Measurements from ENCODE around the gene CPM. TPM values are rescaled to one million over a fixed set of nuclear protein-coding genes. Genes with fewer than 3 reads are reported as not detected.
A peak's percentile ranks its signal among the peaks of the same experiment; 100 is the strongest.
"Not testable (repeated sequence)": the region's sequence is repeated elsewhere in the genome, so short reads cannot be mapped to it uniquely, and the experiment has no call there.

The CPM gene
- total and polyA plus RNA-seq, 5 experiments from 2014 or later = 0.47 to 0.81 (median 0.81) TPM; not detected in 2

GRCh38 chr12:68850390-68850789 is 82.6 kb downstream of the CPM start:
- H3K36me3 Mint-ChIP-seq = no peaks in the 10 kb centered on the region
- H3K4me3 Mint-ChIP-seq = no peak overlapping the region
- H3K27ac Mint-ChIP-seq = no peak overlapping the region
- H3K9me3 Mint-ChIP-seq = no peaks in the 10 kb centered on the region
- no peak for ATAC-seq
- no peak for DNase-seq
- no peaks in the 10 kb centered on the region for H3K27me3 Mint-ChIP-seq
- peaks cover 0 to 1% (median 0%) of the 10 kb centered on the region in 4 donors for H3K4me1 Mint-ChIP-seq
- POLR2A ChIA-PET = no interaction called here

DNA sequence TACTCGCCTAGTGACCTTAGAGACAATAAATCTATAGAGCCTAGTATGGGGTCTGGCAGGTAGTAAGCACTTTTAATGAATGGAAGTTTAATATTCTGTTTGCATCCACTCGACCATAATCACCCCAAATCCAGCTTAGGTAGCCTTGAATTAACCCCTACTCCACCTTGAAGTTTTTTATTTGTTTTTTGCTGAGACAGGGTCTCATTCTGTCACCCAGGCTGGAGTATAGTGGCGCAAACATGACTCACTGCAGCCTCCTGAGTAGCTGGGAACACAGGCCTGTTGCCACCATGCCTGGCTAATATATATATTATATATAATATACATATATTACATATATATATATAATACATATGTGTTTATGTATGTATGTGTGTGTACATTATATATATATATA is 86.2 kb downstream of the CPM start:
- ATAC-seq = no peak
- POLR2A ChIA-PET = no interaction called here
- no peak overlapping the region for H3K4me3 Mint-ChIP-seq

DNA sequence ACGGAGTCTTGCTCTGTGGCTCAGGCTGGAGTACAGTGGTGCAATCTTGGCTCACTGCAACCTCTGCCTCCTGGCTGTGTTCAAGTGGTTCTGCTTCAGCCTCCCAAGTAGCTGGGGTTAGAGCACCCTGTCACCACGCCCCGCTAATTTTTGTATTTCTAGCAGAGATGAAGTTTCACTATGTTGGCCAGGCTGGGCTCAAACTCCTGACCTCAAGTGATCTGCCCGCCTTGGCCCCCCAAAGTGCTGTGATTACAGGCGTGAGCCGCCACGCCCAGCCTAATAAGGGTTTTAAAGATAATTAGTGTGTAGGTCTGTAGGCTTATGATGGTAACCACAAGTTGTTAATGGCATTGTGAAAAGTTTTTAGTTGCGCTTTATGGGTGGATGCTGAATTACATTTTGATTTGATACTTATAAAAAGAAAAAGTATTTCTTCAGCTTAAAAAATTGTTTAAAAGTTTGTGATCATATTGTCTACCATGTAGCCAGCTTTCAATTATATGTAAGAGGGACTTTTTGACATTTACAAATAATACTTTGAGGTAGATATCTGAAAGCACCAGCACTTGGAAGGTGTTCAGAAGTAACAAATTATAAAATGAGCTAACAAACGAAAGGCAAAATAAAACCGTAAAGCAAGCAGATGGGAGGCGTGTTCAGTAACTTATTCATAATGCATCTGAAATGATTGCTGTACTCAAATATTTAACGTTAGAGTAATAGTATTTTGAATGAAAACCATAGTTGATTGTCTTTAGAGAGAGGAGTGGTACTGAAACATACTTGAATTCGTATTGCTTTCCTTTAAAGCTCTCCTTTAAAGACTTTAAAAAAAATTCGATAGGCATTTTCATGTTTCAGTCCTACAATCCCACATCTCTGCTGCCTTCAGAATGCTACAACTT is 87.9 kb downstream of the CPM start:
- POLR2A ChIA-PET = no interaction called here
- H3K27me3 Mint-ChIP-seq = no peaks in the 10 kb centered on the region
- no peaks in the 10 kb centered on the region for H3K9me3 Mint-ChIP-seq
- ATAC-seq (no peak), DNase-seq (no peak)
- H3K4me1 Mint-ChIP-seq = peaks cover 0 to 6% (median 4%) of the 10 kb centered on the region in 4 donors
- H3K4me3 Mint-ChIP-seq = no peak overlapping the region
- peak overlapping the region in 6 of 10 donors; percentile 9 to 75 (median 36) for H3K27ac Mint-ChIP-seq
- peaks cover 0 to 35% (median 2%) of the 10 kb centered on the region in 3 donors for H3K36me3 Mint-ChIP-seq

More for the DNA sequence above, 86.2 kb downstream of the CPM start:
- no peaks in the 10 kb centered on the region for H3K27me3 Mint-ChIP-seq
- H3K4me1 Mint-ChIP-seq = peaks cover 0 to 6% (median 3%) of the 10 kb centered on the region in 4 donors
- no peak for DNase-seq
- no peaks in the 10 kb centered on the region for H3K9me3 Mint-ChIP-seq
- H3K36me3 Mint-ChIP-seq = peaks cover 0 to 18% (median under 1%) of the 10 kb centered on the region in 3 donors
- H3K27ac Mint-ChIP-seq = peak overlapping the region in 2 of 10 donors; percentile 61 to 66

- POLR2A ChIA-PET = no interaction called here
- H3K4me1 Mint-ChIP-seq = peaks cover 0 to 6% (median 4%) of the 10 kb centered on the region in 4 donors
These were observed 88.6 kb downstream of the CPM start for GRCh38 chr12:68844318-68844745.

DNA sequence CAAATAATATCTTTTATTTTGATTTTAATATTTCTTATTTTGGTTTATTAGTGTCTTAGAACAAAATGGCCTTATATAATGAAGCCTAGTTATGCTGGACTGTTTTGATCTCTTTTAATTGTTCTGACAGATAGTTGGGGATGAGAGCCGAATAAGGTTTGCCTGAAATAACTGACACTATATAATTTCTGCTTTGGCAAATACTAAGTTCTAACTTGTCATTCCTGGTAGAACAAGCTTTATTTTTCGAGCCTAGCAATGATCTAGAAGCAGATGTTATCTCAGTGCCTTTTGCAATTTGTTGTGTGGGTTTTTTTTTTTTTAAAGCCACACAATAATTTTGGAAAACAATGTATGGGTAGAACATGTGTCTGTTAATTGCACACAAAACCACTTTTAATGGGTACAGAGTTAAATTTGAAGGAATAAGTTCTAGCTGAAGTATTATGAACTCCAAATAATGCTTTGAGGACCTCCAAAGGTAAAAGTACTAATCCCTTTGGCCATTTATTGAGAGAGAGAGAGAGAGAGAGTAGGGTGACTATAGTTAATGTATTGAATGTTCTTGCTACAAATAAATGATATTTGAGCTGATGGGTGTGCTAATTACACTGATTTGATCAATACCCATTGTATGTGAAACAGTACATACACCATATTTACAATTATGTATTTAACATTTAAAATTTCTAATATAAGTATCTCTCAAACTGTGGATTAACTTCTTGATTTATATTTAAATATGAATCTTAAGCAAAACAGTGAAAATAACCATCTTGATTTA is 90.0 kb downstream of the CPM start:
- H3K36me3 Mint-ChIP-seq = peaks cover 5 to 52% (median 12%) of the 10 kb centered on the region in 3 donors
- H3K9me3 Mint-ChIP-seq = no peaks in the 10 kb centered on the region
- no peak overlapping the region for H3K4me3 Mint-ChIP-seq
- H3K4me1 Mint-ChIP-seq = peaks cover 0 to 12% (median 8%) of the 10 kb centered on the region in 4 donors
- POLR2A ChIA-PET = interaction anchor here (0.7 kb wide), 1 partner anchor 12 kb away, joined by 4 read pairs; no protein-coding TSS in a partner anchor
- no peak for DNase-seq
- peak overlapping the region in 4 of 10 donors; percentile 15 to 68 (median 35) for H3K27ac Mint-ChIP-seq
- no peak for ATAC-seq
- H3K27me3 Mint-ChIP-seq = no peaks in the 10 kb centered on the region

More at GRCh38 chr12:68844318-68844745, 88.6 kb downstream of the CPM start:
- Mint-ChIP-seq H3K27ac (peak overlapping the region in 2 of 10 donors; percentile 20 to 80), H3K36me3 (peaks cover 1 to 42% (median 6%) of the 10 kb centered on the region in 3 donors), H3K27me3 (no peaks in the 10 kb centered on the region), H3K9me3 (no peaks in the 10 kb centered on the region), H3K4me3 (no peak overlapping the region)
- ATAC-seq (no peak), DNase-seq (no peak)

DNA sequence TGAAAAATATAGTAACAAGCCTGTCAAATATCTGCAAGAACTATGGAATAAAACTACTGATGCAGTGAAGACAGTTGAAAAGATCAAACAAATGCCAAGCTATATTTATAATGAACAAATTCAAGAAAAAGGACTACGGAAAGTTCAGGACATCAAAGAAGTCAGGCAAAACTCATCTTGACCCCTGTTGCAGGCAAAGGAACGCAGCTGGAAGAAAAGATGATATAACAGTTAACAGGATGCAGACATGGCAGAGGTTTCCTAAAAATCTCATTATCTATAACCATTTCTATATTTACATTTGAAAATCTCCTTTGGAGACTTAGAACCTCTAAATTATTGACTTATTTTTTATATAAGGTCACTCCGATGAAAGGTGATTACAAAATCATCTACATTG is 90.8 kb downstream of the CPM start:
- no peak overlapping the region for H3K4me3 Mint-ChIP-seq
- POLR2A ChIA-PET = interaction anchor here (0.6 kb wide), 1 partner anchor 30 kb away, joined by 3 read pairs; no protein-coding TSS in a partner anchor
- peaks cover 5 to 59% (median 13%) of the 10 kb centered on the region in 3 donors for H3K36me3 Mint-ChIP-seq
- peak overlapping the region in 2 of 10 donors; percentile 51 to 57 for H3K27ac Mint-ChIP-seq
- no peaks in the 10 kb centered on the region for H3K27me3 Mint-ChIP-seq
- peaks cover 0 to 13% (median 9%) of the 10 kb centered on the region in 4 donors for H3K4me1 Mint-ChIP-seq
- ATAC-seq = no peak
- no peaks in the 10 kb centered on the region for H3K9me3 Mint-ChIP-seq
- DNase-seq = no peak

- POLR2A ChIA-PET = interaction anchor here (0.6 kb wide), 1 partner anchor 30 kb away, joined by 3 read pairs; no protein-coding TSS in a partner anchor
- Mint-ChIP-seq H3K36me3 (peaks cover 5 to 63% (median 15%) of the 10 kb centered on the region in 3 donors), H3K4me3 (no peak overlapping the region), H3K9me3 (no peaks in the 10 kb centered on the region), H3K27ac (peak overlapping the region in 1 of 10 donors; percentile 51), H3K4me1 (peaks cover 0 to 13% (median 9%) of the 10 kb centered on the region in 4 donors), H3K27me3 (no peaks in the 10 kb centered on the region)
- DNase-seq = no peak
- no peak for ATAC-seq
These were observed 91.3 kb downstream of the CPM start for GRCh38 chr12:68841717-68842116.

DNA sequence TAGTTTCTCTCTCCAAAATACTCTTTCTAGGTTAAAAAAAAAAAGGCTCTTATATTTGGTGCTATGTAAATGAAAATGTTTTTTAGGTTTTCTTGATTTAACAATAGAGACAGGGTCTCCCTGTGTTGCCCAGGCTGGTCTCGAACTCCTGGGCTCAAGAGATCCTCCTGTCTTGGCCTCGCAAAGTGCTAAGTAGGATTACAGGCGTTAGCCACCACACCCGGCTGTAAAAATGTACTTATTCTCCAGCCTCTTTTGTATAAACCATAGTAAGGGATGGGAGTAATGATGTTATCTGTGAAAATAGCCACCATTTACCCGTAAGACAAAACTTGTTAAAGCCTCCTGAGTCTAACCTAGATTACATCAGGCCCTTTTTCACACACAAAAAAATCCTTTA is 91.8 kb downstream of the CPM start:
- Mint-ChIP-seq H3K27ac (peak overlapping the region in 3 of 10 donors; percentile 14 to 76 (median 40)), H3K36me3 (peaks cover 5 to 68% (median 15%) of the 10 kb centered on the region in 3 donors), H3K4me1 (peaks cover 0 to 13% (median 10%) of the 10 kb centered on the region in 4 donors)
- not testable (repeated sequence) for DNase-seq, H3K9me3 Mint-ChIP-seq, H3K4me3 Mint-ChIP-seq, ATAC-seq, H3K27me3 Mint-ChIP-seq
- POLR2A ChIA-PET = interaction anchor here (0.7 kb wide), 1 partner anchor 23 kb away, joined by 11 read pairs; no protein-coding TSS in a partner anchor

DNA sequence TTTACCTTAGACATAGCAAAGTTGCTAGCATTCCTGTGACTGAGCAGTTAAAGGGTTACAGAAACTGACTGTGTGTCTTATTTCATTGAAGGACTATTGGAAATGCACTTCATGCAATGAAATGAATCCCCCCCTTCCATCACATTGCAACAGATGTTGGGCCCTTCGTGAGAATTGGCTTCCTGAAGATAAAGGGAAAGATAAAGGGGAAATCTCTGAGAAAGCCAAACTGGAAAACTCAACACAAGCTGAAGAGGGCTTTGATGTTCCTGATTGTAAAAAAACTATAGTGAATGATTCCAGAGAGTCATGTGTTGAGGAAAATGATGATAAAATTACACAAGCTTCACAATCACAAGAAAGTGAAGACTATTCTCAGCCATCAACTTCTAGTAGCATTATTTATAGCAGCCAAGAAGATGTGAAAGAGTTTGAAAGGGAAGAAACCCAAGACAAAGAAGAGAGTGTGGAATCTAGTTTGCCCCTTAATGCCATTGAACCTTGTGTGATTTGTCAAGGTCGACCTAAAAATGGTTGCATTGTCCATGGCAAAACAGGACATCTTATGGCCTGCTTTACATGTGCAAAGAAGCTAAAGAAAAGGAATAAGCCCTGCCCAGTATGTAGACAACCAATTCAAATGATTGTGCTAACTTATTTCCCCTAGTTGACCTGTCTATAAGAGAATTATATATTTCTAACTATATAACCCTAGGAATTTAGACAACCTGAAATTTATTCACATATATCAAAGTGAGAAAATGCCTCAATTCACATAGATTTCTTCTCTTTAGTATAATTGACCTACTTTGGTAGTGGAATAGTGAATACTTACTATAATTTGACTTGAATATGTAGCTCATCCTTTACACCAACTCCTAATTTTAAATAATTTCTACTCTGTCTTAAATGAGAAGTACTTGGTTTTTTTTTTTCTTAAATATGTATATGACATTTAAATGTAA is 93.5 kb downstream of the CPM start:
- ATAC-seq = no peak
- POLR2A ChIA-PET = interaction anchor here (0.6 kb wide), 1 partner anchor 24 kb away, joined by 3 read pairs; no protein-coding TSS in a partner anchor
- peaks cover 1 to 20% (median 13%) of the 10 kb centered on the region in 4 donors for H3K4me1 Mint-ChIP-seq
- H3K36me3 Mint-ChIP-seq = peaks cover 5 to 80% (median 15%) of the 10 kb centered on the region in 3 donors
- H3K4me3 Mint-ChIP-seq = no peak overlapping the region
- H3K9me3 Mint-ChIP-seq = no peaks in the 10 kb centered on the region
- H3K27me3 Mint-ChIP-seq = no peaks in the 10 kb centered on the region
- no peak for DNase-seq
- peak overlapping the region in 5 of 10 donors; percentile 9 to 61 (median 29) for H3K27ac Mint-ChIP-seq

DNA sequence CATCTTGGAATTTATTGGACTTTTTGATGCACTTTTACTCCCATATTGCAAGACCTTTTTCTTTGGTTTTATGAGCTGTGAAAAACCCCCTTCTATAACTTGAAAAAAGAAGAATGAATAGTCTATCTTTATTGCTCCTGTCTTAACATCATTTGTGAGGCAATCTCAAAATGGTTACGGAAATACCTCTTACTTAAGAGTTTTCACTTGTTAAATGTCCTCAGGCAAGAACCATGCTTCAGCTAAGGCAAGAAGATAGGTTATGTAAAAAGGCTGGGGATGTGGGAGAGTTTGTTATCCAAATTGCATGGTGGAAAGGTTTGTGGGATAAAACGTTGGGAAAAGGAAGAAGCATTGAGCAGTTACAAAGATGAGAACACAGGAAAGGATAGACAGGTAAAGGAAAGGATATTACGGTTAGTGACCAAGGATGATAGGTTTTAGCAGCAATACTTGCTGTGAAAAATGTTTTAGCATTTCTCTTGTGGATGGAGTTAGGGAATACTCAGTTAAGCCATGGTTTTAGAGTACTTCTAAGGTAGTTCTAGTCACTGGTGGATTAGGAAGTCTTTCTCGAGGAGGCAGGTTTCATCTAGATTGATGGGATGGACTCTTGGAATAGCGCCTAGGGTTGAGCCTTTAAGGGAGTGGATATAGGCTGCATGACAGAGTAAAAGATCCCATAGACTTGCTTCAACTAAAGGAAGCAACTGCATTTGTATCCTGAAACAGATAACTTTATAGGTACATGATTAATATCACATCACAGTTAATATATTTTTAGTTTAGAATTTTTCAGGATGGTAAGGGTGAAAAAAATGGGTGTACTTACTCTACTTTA is 94.7 kb downstream of the CPM start:
- POLR2A ChIA-PET = no interaction called here
- Mint-ChIP-seq H3K4me3 (no peak overlapping the region), H3K4me1 (peaks cover 1 to 19% (median 13%) of the 10 kb centered on the region in 4 donors), H3K27ac (no peak overlapping the region), H3K9me3 (no peaks in the 10 kb centered on the region), H3K27me3 (no peaks in the 10 kb centered on the region), H3K36me3 (peaks cover 5 to 77% (median 15%) of the 10 kb centered on the region in 3 donors)
- DNase-seq (no peak), ATAC-seq (no peak)

DNA sequence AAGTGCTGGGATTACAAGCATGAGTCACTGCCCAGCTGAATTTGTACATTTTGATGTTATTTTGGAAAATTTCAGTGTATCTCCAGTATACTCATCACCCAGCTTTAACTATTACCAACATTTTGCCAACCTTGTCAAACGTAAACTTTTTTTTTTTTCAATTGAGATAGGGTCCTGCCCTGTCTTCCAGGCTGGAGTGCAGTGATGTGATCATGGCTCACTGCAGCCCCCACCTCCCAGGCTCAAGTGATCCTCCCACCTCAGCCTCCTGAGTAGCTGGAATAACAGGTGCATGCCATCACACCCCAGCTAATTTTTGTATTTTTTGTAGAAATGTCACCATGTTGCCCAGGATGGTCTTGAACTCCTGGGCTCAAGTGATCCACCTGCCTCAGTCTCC is 95.8 kb downstream of the CPM start:
- Mint-ChIP-seq H3K4me1 (peaks cover 1 to 14% (median 10%) of the 10 kb centered on the region in 4 donors), H3K4me3 (no peak overlapping the region), H3K36me3 (peaks cover 5 to 76% (median 15%) of the 10 kb centered on the region in 3 donors), H3K9me3 (no peaks in the 10 kb centered on the region), H3K27ac (peak overlapping the region in 3 of 10 donors; percentile 12 to 66 (median 22)), H3K27me3 (no peaks in the 10 kb centered on the region)
- POLR2A ChIA-PET = no interaction called here
- DNase-seq (no peak), ATAC-seq (no peak)
